ENCODE data around the gene IL2RA.

The IL2RA gene

GRCh38 chr10:5987747-5988146 is 74.4 kb downstream of the IL2RA start:
- Histone ChIP-seq H3K79me2 (ENCODE audit: insufficient read depth, low read length) (no peaks in the 10 kb centered on the region), H3K4me2 (ENCODE audit: low read depth, low read length, poor library complexity, severe bottlenecking) (peak overlapping the region; percentile 46), H2AFZ (ENCODE audit: low read length) (peak overlapping the region; percentile 73), H3K36me3 (ENCODE audit: insufficient read depth, low read length) (no peaks in the 10 kb centered on the region), H3K9ac (ENCODE audit: low read depth, low read length, poor library complexity, severe bottlenecking) (no peak overlapping the region), H3F3A (ENCODE audit: low read depth) (no peaks in the 10 kb centered on the region), H3K27me3 (ENCODE audit: insufficient read depth, low read length, poor library complexity, severe bottlenecking) (peaks cover 4% of the 10 kb centered on the region), H3K9me2 (replicated peaks; ENCODE audit: low read depth, low read length) (no peaks in the 10 kb centered on the region), H3K4me3 (ENCODE audit: low read length, poor library complexity, severe bottlenecking) (no peak overlapping the region), H4K20me1 (ENCODE audit: insufficient read depth, low read length, poor library complexity, severe bottlenecking) (no peaks in the 10 kb centered on the region), H3K4me1 (ENCODE audit: insufficient read depth, low read length, poor library complexity, severe bottlenecking) (peaks cover 8% of the 10 kb centered on the region), H3K9me3 (ENCODE audit: insufficient read depth, low read depth, low read length) (peaks cover 7% of the 10 kb centered on the region; the same call in 1 of the 2 replicates)
- TF ChIP-seq EZH2phosphoT487 (IDR thresholded peaks at IDR 0.05; ENCODE audit: borderline replicate concordance) (no peak), CTCF (conservative IDR thresholded peaks at IDR 0.05; ENCODE audit: low read length) (no peak)

GRCh38 chr10:5985029-5985428 is 77.1 kb downstream of the IL2RA start:
- H3K9me2 ChIP-seq (replicated peaks; ENCODE audit: low read depth, low read length) = no peaks in the 10 kb centered on the region
- H4K20me1 ChIP-seq (ENCODE audit: insufficient read depth, low read length, poor library complexity, severe bottlenecking) = no peaks in the 10 kb centered on the region
- H3F3A ChIP-seq (ENCODE audit: low read depth) = no peaks in the 10 kb centered on the region
- H3K4me2 ChIP-seq (ENCODE audit: low read depth, low read length, poor library complexity, severe bottlenecking) = no peak overlapping the region
- no peaks in the 10 kb centered on the region for H3K36me3 ChIP-seq (ENCODE audit: insufficient read depth, low read length)
- peaks cover 8% of the 10 kb centered on the region for H3K4me1 ChIP-seq (ENCODE audit: insufficient read depth, low read length, poor library complexity, severe bottlenecking)
- H3K9me3 ChIP-seq (ENCODE audit: insufficient read depth, low read depth, low read length) = no peaks in the 10 kb centered on the region
- H3K27me3 ChIP-seq (ENCODE audit: insufficient read depth, low read length, poor library complexity, severe bottlenecking) = no peaks in the 10 kb centered on the region
- no peaks in the 10 kb centered on the region for H3K79me2 ChIP-seq (ENCODE audit: insufficient read depth, low read length)
- no peak overlapping the region for H2AFZ ChIP-seq (ENCODE audit: low read length)
- TF ChIP-seq CTCF (conservative IDR thresholded peaks at IDR 0.05; ENCODE audit: low read length) = no peak
- TF ChIP-seq EZH2phosphoT487 (IDR thresholded peaks at IDR 0.05; ENCODE audit: borderline replicate concordance) = no peak
- H3K4me3 ChIP-seq (ENCODE audit: low read length, poor library complexity, severe bottlenecking) = no peak overlapping the region
- no peak overlapping the region for H3K9ac ChIP-seq (ENCODE audit: low read depth, low read length, poor library complexity, severe bottlenecking)

GRCh38 chr10:5983774-5984173 is 78.4 kb downstream of the IL2RA start:
- H3K36me3 ChIP-seq (ENCODE audit: insufficient read depth, low read length) = no peaks in the 10 kb centered on the region
- H3K4me3 ChIP-seq (ENCODE audit: low read length, poor library complexity, severe bottlenecking) = no peak overlapping the region
- H3K9me3 ChIP-seq (ENCODE audit: insufficient read depth, low read depth, low read length) = no peaks in the 10 kb centered on the region
- no peak overlapping the region for H3K4me2 ChIP-seq (ENCODE audit: low read depth, low read length, poor library complexity, severe bottlenecking)
- no peaks in the 10 kb centered on the region for H3K79me2 ChIP-seq (ENCODE audit: insufficient read depth, low read length)
- no peaks in the 10 kb centered on the region for H4K20me1 ChIP-seq (ENCODE audit: insufficient read depth, low read length, poor library complexity, severe bottlenecking)
- no peaks in the 10 kb centered on the region for H3F3A ChIP-seq (ENCODE audit: low read depth)
- no peaks in the 10 kb centered on the region for H3K9me2 ChIP-seq (replicated peaks; ENCODE audit: low read depth, low read length)
- H3K9ac ChIP-seq (ENCODE audit: low read depth, low read length, poor library complexity, severe bottlenecking) = no peak overlapping the region
- no peak overlapping the region for H2AFZ ChIP-seq (ENCODE audit: low read length)
- peaks cover 8% of the 10 kb centered on the region for H3K4me1 ChIP-seq (ENCODE audit: insufficient read depth, low read length, poor library complexity, severe bottlenecking)
- TF ChIP-seq CTCF (conservative IDR thresholded peaks at IDR 0.05; ENCODE audit: low read length) (no peak), EZH2phosphoT487 (IDR thresholded peaks at IDR 0.05; ENCODE audit: borderline replicate concordance) (no peak)
- no peaks in the 10 kb centered on the region for H3K27me3 ChIP-seq (ENCODE audit: insufficient read depth, low read length, poor library complexity, severe bottlenecking)
